Measurements from ENCODE around the gene VLDLR.
"Not testable (repeated sequence)": the region's sequence is repeated elsewhere in the genome, so short reads cannot be mapped to it uniquely, and the experiment has no call there.

VLDLR gene

DNA sequence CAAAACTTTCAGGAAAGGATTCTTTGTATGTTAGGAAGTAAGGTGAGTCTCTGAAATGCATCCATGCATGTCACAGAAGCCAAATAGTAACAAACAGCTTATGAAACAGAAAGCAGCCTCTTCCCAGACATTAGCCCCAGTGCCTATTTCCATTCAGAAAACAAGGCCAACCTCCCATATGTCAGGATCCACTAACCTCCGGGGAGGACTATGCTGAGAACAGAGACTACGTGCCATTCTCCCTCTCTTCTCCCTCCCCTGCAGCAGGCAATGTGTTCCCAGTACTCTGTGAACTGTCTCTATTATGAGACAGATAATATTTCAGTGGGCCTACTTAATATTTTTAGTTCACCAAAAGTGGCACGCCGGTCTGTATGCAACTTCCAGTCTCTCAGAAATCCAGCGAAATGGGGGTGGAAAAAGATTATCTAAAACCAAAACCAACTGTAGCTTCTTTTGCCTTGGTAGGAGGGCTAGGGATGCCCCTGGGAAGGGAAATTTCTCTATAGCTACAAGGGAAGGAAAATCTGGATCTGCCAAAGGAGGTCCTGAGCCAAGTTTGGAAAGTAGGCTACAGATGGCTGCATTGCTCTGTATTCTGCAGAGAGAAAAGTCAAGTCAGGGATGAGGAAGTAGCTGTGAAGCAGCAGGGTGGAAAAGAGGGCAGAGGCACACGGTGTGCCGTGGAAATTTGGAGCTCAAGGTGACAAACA lies 42.0 kb downstream of the VLDLR start:
- DNase-seq (ENCODE audit: low read depth) = no peak

DNA sequence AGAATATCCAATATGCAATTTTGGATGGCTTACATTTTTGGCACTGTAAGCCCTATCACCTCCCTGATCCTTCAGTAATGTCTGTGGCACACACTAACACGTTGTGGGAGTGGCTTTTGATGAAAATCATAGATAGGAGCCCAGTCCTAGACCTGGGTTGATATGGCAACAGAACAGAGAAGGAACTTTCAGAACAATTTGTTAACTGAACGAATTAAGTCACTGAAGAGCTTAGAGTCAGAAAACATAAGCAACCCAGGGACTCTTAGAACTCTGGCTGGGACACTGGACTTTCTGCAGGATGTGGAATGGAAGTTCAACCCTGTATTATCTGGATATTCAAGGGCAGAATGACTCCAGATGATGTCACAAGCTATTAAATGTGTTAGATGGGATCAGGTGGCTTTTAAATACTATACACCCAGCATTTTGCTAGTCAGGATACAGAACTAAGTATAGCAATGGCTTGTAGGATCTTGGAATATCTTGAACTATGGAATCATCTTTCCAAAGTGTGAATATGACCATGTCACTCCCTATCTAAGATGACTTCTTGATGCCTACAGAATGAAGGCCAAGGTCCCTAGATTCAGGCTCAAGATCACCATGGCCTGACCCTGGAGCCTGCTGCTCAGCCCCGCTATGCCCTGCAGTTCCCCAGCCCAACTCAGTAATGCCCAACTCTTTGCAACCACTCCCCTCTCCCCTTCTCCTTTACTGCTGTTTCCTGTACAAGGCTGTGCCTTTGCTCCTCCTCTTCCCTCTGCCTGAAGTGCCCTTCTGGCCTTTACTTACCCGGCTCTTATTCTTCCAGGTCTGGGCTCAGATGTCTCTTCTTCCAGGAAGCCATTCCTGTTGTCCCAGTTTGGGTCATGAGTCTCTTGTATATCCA lies 42.8 kb downstream of the VLDLR start:
- DNase-seq (ENCODE audit: low read depth) = no peak

GRCh38 chr9:2666569-2666968 lies 45.0 kb downstream of the VLDLR start:
- DNase-seq (ENCODE audit: low read depth) = no peak

DNA sequence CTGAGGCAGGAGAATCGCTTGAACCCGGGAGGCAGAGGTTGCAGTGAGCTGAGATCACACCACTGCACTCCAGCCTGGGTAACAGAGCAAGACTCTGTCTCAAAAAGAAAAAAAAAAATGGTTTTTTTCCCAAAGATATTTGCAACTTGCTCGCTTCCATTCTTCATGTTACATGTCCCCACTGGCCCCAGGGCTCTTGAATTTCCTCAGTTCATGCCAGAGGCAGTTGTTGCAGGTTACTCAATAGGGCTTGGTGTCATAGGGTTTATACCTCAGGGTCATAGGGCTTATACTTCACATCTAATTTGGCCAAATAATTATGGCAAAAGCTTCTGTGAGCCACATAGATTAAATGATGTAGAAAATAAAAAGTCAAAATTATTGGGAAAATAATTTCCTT lies 51.6 kb downstream of the VLDLR start:
- DNase-seq (ENCODE audit: low read depth) = no peak

GRCh38 chr9:2674141-2674824 lies 52.7 kb downstream of the VLDLR start:
- DNase-seq (ENCODE audit: low read depth) = no peak

- DNase-seq (ENCODE audit: low read depth) = no peak
These were observed 54.2 kb downstream of the VLDLR start for GRCh38 chr9:2675834-2676233.

DNA sequence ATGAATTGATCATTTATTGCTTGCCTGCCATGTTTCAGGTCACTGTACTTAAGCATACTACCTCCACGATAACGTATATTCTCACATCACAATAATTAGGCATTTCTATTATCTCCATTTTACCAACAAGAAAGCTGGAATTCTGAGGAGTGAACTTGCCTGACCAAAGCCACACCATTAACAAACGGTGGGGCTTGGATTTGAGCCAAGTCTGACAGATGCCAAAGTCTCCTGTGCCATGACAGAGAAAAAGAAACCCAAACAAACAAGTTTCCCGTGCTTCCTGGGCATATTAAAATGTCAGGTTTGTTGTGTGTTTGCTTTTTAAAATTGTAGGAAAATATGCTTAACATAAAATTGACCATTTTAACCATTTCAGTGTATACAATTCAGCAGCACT lies 54.9 kb downstream of the VLDLR start:
- DNase-seq (ENCODE audit: low read depth) = no peak

- DNase-seq (ENCODE audit: low read depth) = no peak
These were observed 56.6 kb downstream of the VLDLR start for GRCh38 chr9:2677915-2678889.

DNA sequence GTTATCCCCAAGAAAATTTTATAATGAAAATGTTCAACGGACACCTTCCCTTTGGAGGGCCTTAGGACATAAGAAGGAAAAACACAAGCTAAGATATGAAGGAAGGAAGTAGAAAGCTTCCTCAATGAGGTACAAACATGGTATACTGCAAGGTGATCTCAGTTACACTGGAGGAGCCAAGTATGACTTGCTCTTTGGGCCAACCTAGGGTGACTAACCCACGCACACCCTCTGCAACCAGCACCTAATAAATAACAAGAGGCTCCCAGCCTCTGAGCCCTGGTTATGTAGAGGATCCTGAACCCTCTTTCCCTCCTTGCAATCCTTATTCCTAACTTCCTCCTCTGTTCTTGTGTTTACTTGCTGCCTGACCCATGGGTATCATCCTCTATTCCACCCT lies 57.4 kb downstream of the VLDLR start:
- DNase-seq (ENCODE audit: low read depth) = no peak

DNA sequence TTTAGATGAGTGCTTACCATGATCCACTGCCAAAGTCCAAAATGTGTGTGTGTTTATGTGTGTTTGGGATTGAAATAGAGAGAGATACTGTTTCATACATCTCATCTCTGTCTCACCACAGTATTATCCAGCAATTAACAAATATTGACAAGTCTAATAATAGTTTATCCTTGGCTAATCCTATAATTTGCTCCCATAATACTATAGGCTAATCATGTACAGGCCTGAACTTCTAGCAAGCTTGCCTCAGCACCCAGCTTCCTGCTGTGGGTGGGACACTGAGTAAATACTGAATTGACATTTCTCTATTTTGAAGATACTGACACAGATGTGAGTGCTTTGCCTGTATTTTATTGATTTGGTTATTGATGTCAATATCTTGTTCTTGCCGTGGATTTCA lies 60.4 kb downstream of the VLDLR start:
- no peak for DNase-seq (ENCODE audit: low read depth)

- no peak for DNase-seq (ENCODE audit: low read depth)
These were observed 65.3 kb downstream of the VLDLR start for GRCh38 chr9:2686911-2687310.

DNA sequence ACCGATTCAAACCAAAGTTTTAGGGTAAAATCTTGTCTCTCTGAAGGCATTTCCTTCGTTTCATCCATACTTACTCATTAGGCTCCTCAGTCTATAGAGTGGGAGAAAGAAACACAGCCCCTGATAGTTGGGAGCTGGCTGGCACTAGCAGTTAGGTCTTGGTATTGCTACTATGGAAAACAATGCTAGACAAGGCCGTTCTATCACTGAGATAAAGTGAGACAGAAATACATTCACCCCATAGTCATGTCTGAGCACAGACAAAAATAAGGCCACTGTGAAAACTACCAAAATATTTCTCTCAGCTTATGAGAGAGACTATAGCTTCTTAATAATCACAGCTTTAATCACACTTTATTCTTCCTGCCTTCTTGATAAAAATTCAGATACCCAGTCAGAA lies 67.0 kb downstream of the VLDLR start:
- DNase-seq (ENCODE audit: low read depth) = no peak

DNA sequence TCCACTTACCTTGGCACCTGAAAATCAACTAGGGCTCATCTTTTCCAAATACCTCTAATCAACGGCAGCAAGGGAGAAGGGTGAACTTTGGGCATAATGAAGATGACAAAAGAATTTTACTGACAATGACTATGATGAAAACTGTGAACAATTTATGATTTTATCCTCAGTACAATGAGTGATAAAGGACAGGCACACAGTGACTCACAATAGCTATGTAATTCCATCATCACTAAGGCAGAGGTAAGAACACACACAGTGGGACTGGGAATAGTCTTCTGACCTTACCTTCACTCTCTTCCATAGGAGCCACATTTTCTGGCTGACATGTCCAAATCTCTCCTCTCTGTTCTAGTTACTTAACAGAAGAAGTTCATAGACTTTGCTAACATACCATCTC lies 69.6 kb downstream of the VLDLR start:
- DNase-seq (ENCODE audit: low read depth) = no peak

- DNase-seq (ENCODE audit: low read depth) = no peak
These were observed 70.0 kb downstream of the VLDLR start for GRCh38 chr9:2691626-2692025.

GRCh38 chr9:2693056-2693455 lies 71.5 kb downstream of the VLDLR start:
- DNase-seq (ENCODE audit: low read depth) = no peak

DNA sequence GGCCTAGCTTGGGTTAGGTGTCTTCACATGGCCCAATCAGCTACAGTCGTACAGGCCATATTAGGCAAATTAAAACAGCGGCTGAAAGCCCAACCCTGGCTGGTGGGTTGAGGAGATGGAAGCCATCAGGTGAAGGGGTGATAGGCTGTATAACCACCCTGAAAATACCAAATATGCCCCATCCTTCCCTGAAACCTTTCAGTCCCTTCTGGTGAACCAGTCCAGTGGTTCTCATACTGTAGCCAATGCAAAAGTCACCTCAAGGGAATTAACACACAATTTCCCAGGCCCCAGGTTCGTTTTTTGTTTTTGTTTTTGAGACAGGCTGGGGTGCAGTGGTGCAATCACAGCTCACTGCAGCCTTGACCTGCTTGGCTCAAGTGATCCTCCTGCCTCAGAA lies 75.9 kb downstream of the VLDLR start:
- no peak for DNase-seq (ENCODE audit: low read depth)

GRCh38 chr9:2700398-2700797 lies 78.8 kb downstream of the VLDLR start:
- no peak for DNase-seq (ENCODE audit: low read depth)

GRCh38 chr9:2700909-2701550 lies 79.4 kb downstream of the VLDLR start:
- DNase-seq (ENCODE audit: low read depth) = no peak

DNA sequence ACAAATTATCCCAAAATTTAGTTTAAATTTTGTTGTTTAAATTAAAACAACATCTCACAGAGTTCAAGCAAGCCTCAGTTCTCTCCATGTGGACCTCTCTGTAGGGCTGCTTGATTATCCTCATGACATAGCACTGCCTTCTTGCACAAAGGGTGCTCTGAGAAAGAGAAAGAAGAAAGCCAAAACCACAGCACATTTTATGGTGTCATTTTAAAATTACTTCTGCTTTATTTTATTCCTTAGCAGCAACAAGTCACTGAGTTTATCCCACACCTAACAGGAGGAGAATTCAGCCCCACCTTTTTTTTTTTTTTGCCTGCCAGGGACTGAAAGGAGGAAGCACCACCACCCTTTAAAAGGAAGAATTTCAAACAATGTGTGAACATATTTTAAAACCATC lies 82.9 kb downstream of the VLDLR start:
- no peak for DNase-seq (ENCODE audit: low read depth)

- not testable (repeated sequence) for DNase-seq (ENCODE audit: low read depth)
These were observed 85.7 kb downstream of the VLDLR start for GRCh38 chr9:2707256-2707655.

Data from stimulated activated CD8-positive, alpha-beta memory T cell treated with anti-CD3 and anti-CD28 coated beads, Interleukin-4, amount 100 ng/mL, for 24 hours (primary cell).